GM18873 (cell line): ENCODE data around the gene SLC48A1.

Source experiments
- ATAC-seq: cut with Tn5 transposase; IDR thresholded peaks from one replicate; pipeline ENCODE4 v1.9.1; 2021; ENCODE audit warnings: mild to moderate bottlenecking, moderate library complexity, moderate number of reproducible peaks; ENCODE audit not compliant: unreplicated experiment, low FRiP score

Gene SLC48A1

GRCh38 chr12:47773062-47773857, at the start of gene SLC48A1:
SLC48A1 (plus strand) TSS chr12:47773238; CDS start chr12:47773305, 67 bp downstream.
- ATAC-seq = peak; percentile 64

- no peak for ATAC-seq
These were observed 47.8 kb upstream of the SLC48A1 start, which contains the start of gene ENDOU for GRCh38 chr12:47725091-47725772. ENDOU (minus strand) TSS chr12:47725490; CDS start chr12:47725413, 77 bp downstream.

GRCh38 chr12:47725893-47726292, 47.1 kb upstream of the SLC48A1 start:
- ATAC-seq = peak; percentile 81

GRCh38 chr12:47729233-47729632, 43.8 kb upstream of the SLC48A1 start:
- no peak for ATAC-seq

GRCh38 chr12:47730341-47730744, 42.7 kb upstream of the SLC48A1 start:
- ATAC-seq = no peak

GRCh38 chr12:47731723-47732122, 41.3 kb upstream of the SLC48A1 start:
- no peak for ATAC-seq

GRCh38 chr12:47732504-47732903, 40.5 kb upstream of the SLC48A1 start:
- no peak for ATAC-seq

- ATAC-seq = no peak
These were observed 39.9 kb upstream of the SLC48A1 start for GRCh38 chr12:47733142-47733541.

GRCh38 chr12:47734725-47735480, 38.1 kb upstream of the SLC48A1 start:
- no peak for ATAC-seq

- ATAC-seq = no peak
These were observed 37.4 kb upstream of the SLC48A1 start for GRCh38 chr12:47735649-47736048.

- no peak for ATAC-seq
These were observed 36.8 kb upstream of the SLC48A1 start for GRCh38 chr12:47736216-47736615.

GRCh38 chr12:47736877-47737676, 36.0 kb upstream of the SLC48A1 start:
- ATAC-seq = no peak

- ATAC-seq = no peak
These were observed 35.0 kb upstream of the SLC48A1 start for GRCh38 chr12:47737936-47738594.

GRCh38 chr12:47739297-47739696, 33.7 kb upstream of the SLC48A1 start:
- ATAC-seq = no peak

GRCh38 chr12:47739979-47740378, 33.1 kb upstream of the SLC48A1 start:
- ATAC-seq = peak; percentile 46

- ATAC-seq = no peak
These were observed 32.3 kb upstream of the SLC48A1 start for GRCh38 chr12:47740606-47741339.

- ATAC-seq = no peak
These were observed 31.7 kb upstream of the SLC48A1 start for GRCh38 chr12:47741340-47741703.

- ATAC-seq = no peak
These were observed 30.7 kb upstream of the SLC48A1 start for GRCh38 chr12:47742253-47742825.
